Adrenal gland (tissue), 12 donors: ENCODE data around the gene NT5M. TPM values are rescaled to one million over a fixed set of nuclear protein-coding genes. Genes with fewer than 3 reads are reported as not detected.

Source experiments
- DNase-seq, 7 donors: peaks; one replicate each; pipeline ENCODE4 v3.0.0-alpha.2; 2019 to 2020
- H3K27ac ChIP-seq, 5 donors: fragments of 200-600 bp; sonication (generic) in 4 of 5; 1 replicate in 3 of 5; 2 replicates in 2 of 5; pipeline versions ENCODE4 v1.5.1 to v1.8.0; 2016 to 2020; ENCODE audit warnings: mild to moderate bottlenecking in 1 of 5
- H3K27me3 ChIP-seq: fragments of 200-600 bp; 2 replicates; pipeline ENCODE4 v1.8.0; 2021
- H3K36me3 ChIP-seq, 2 donors: fragments of 200-600 bp; replicated peaks in 1 of 2; 1 replicate in 1 of 2; 2 replicates in 1 of 2; pipeline versions ENCODE4 v1.5.1 to v1.8.0; 2018 to 2022
- H3K4me1 ChIP-seq, 2 donors: fragments of 200-600 bp; replicated peaks in 1 of 2; 1 replicate in 1 of 2; 2 replicates in 1 of 2; pipeline versions ENCODE4 v1.5.1 to v1.8.0; 2018 to 2021
- H3K4me3 ChIP-seq, 4 donors: fragments of 200-600 bp; sonication (generic) in 3 of 4; one replicate each; pipeline ENCODE4 v1.5.1; 2016 to 2018
- H3K9me3 ChIP-seq, 3 donors: fragments of 200-600 bp; sonication (generic) in 1 of 3; replicated peaks in 1 of 3; 1 replicate in 2 of 3; 2 replicates in 1 of 3; pipeline versions ENCODE4 v1.5.1 to v1.8.0; 2016 to 2021
- CTCF ChIP-seq, 6 experiments: fragments of 450-650 bp in 4 of 6; fragments of 200-600 bp in 2 of 6; sonication (generic) in 1 of 6; IDR thresholded peaks; 1 replicate in 5 of 6; 2 replicates in 1 of 6; pipeline versions ENCODE4 v1.5.1 to v1.8.0; 2016 to 2021; ENCODE audit warnings: antibody characterized with exemption in 6 of 6, mild to moderate bottlenecking in 2 of 6, moderate library complexity in 1 of 6
- POLR2A ChIP-seq, 2 donors: fragments of 450-650 bp; IDR thresholded peaks; one replicate each; pipeline ENCODE4 v1.6.1; 2017; ENCODE audit warnings: antibody characterized with exemption in 2 of 2, mild to moderate bottlenecking in 2 of 2, moderate library complexity in 1 of 2
- WGBS, 4 donors: extraction: QIAGEN DNeasy Blood & Tissue Kit in 2 of 4; methylation state at CpG; one replicate each; pipeline versions ENCODE4 v1.1.5 to v1.1.7; 2013 to 2017; 5-methylcytosine and 5-hydroxymethylcytosine counted together
- intact Hi-C, 2 donors: fragments of 100-400 bp; cut with DNase I; formaldehyde crosslinking; loops; one replicate each; pipeline versions ENCODE4 v1.14.1 to v1.15.0; 2022 to 2023
- polyA plus RNA-seq, 3 donors: library from polyadenylated mRNA; stranded (reverse); fragments of 200-250 nt in 2 of 3; fragments of 350-450 nt in 1 of 3; fragmentation: Illumina TruSeq in 1 of 3; extraction: RNeasy Lipid Tissue Mini Kit (QIAGEN cat#74804) in 1 of 3; gene quantifications; one replicate each; pipeline ENCODE4 v1.2.3, GENCODE V29; 2013 to 2014
- total RNA-seq, 9 donors: library from RNA; depleted of rRNA in 4 of 9; stranded (reverse); fragments of >200 nt in 4 of 9; fragments of 120-200 nt in 1 of 9; fragmentation: NEBNext Ultra II Directional in 1 of 9; extraction: Animal tissue kit (Norgen Biotek cat#: 25700) in 1 of 9; gene quantifications; one replicate each; pipeline versions ENCODE4 v1.1.0 to v1.2.4, GENCODE V29; 2013 to 2023
- donor health status: healthy with polysubstance abuse.
- donor health status: Bipolar disorder and iron deficiency.
- donor health status: DM: yes; HTN: yes; CAD: no.
- donor health status: DM: no; HTN: no; CAD: no.
- donor health status: DM: no; HTN: no; CAD: no.
- donor health status: DM: yes; HTN: yes; CAD: no.

Gene NT5M
- total and polyA plus RNA-seq, 12 donors, result 0.40 to 4.8 (median 1.7) TPM

GRCh38 chr17:17384291-17384615, 81.1 kb downstream of the NT5M start:
- Histone ChIP-seq H3K4me1 (no peaks in the 10 kb centered on the region), H3K4me3 (no peak overlapping the region), H3K27me3 (no peaks in the 10 kb centered on the region), H3K27ac (no peak overlapping the region), H3K36me3 (no peaks in the 10 kb centered on the region), H3K9me3 (no peaks in the 10 kb centered on the region)
- intact Hi-C loops, result no loop called here
- no peak for DNase-seq
- 73 to 91% (median 85%) methylated on average over 2 to 6 of the region's 6 CpGs for WGBS, 4 donors
- TF ChIP-seq CTCF (IDR thresholded peaks at IDR 0.05), result no peak
- no peak for TF ChIP-seq POLR2A (IDR thresholded peaks at IDR 0.05)

GRCh38 chr17:17384961-17385360, 81.8 kb downstream of the NT5M start:
- intact Hi-C loops, result no loop called here
- no peaks in the 10 kb centered on the region for H3K27me3 ChIP-seq
- DNase-seq, result no peak
- no peaks in the 10 kb centered on the region for H3K36me3 ChIP-seq
- no peak overlapping the region for H3K4me3 ChIP-seq
- H3K4me1 ChIP-seq, result no peaks in the 10 kb centered on the region
- H3K9me3 ChIP-seq, result no peaks in the 10 kb centered on the region
- 72 to 93% (median 91%) methylated on average over 3 to 8 of the region's 8 CpGs for WGBS, 4 donors
- no peak overlapping the region for H3K27ac ChIP-seq
- TF ChIP-seq POLR2A (IDR thresholded peaks at IDR 0.05) (no peak), CTCF (IDR thresholded peaks at IDR 0.05) (no peak)

GRCh38 chr17:17385491-17385890, 82.3 kb downstream of the NT5M start:
- 76 to 85% (median 79%) methylated on average over 4 to 11 of the region's 11 CpGs for WGBS, 4 donors
- Histone ChIP-seq H3K36me3 (no peaks in the 10 kb centered on the region), H3K27me3 (no peaks in the 10 kb centered on the region), H3K4me3 (no peak overlapping the region), H3K9me3 (no peaks in the 10 kb centered on the region), H3K27ac (peak overlapping the region in 1 of 5 donors; percentile 45), H3K4me1 (no peaks in the 10 kb centered on the region)
- no peak for TF ChIP-seq CTCF (IDR thresholded peaks at IDR 0.05)
- TF ChIP-seq POLR2A (IDR thresholded peaks at IDR 0.05), result no peak
- intact Hi-C loops, result no loop called here
- DNase-seq, result peak in 1 of 7 donors; percentile 63

- no peaks in the 10 kb centered on the region for H3K36me3 ChIP-seq
- no peak for TF ChIP-seq POLR2A (IDR thresholded peaks at IDR 0.05)
- TF ChIP-seq CTCF (IDR thresholded peaks at IDR 0.05), result no peak
- H3K27me3 ChIP-seq, result no peaks in the 10 kb centered on the region
- DNase-seq, result no peak
- intact Hi-C loops, result no loop called here
- H3K9me3 ChIP-seq, result no peaks in the 10 kb centered on the region
- 71 to 84% (median 83%) methylated on average over 15 of the region's 15 CpGs for WGBS, 4 donors
- no peak overlapping the region for H3K4me3 ChIP-seq
- peak overlapping the region in 1 of 5 donors; percentile 45 for H3K27ac ChIP-seq
- no peaks in the 10 kb centered on the region for H3K4me1 ChIP-seq
Observed at GRCh38 chr17:17386094-17386800, 83.1 kb downstream of the NT5M start.
